H1 (cell line): ENCODE data around the gene NEDD4. TPM values are rescaled to one million over a fixed set of nuclear protein-coding genes. Genes with fewer than 3 reads are reported as not detected.

ENCODE experiments used
- CTCF ChIA-PET: fragments of 300-600 bp; sonication (Branson Sonifier 250); formaldehyde crosslinking; loops from one replicate; lab custom pipeline; 2021; ENCODE audit not compliant: partially characterized antibody; lab: Charles Lee
- POLR2A ChIA-PET: fragments of 300-600 bp; sonication (Branson Sonifier 250); formaldehyde crosslinking; loops from one replicate; lab custom pipeline; 2021; ENCODE audit warnings: inconsistent platforms; ENCODE audit not compliant: partially characterized antibody; lab: Charles Lee
- DNase-seq, 2 experiments: peaks; one replicate each; pipeline versions ENCODE4 v3.0.0 to v3.0.0-alpha.2; 2010 to 2022; ENCODE audit warnings: low spot score in 2 of 2, low read depth in 1 of 2, mixed read lengths in 1 of 2
- FAIRE-seq: peaks from 2 replicates; lab custom pipeline; 2011; peaks lifted over from hg19 to GRCh38; lab: Jason Lieb, UNC
- H2AFZ ChIP-seq: 2 replicates; pipeline ENCODE4 v1.8.1; 2012; ENCODE audit warnings: low read length, inconsistent platforms
- H2AK5ac ChIP-seq: 2 replicates; pipeline ENCODE4 v1.6.1; 2013; ENCODE audit warnings: low read depth, low read length
- H2BK120ac ChIP-seq: replicated peaks from 2 replicates; pipeline ENCODE3; 2013; ENCODE audit warnings: low read depth, low read length, inconsistent platforms
- H2BK12ac ChIP-seq: 2 replicates; pipeline ENCODE4 v1.6.1; 2013; ENCODE audit warnings: low read depth, low read length
- H2BK15ac ChIP-seq: 2 replicates; pipeline ENCODE4 v1.6.1; 2013; ENCODE audit warnings: low read length
- H2BK20ac ChIP-seq: 2 replicates; pipeline ENCODE4 v1.6.1; 2013; ENCODE audit warnings: low read length
- H2BK5ac ChIP-seq: 2 replicates; pipeline ENCODE4 v1.6.1; 2013; ENCODE audit warnings: low read depth, low read length
- H3K14ac ChIP-seq: 2 replicates; pipeline ENCODE4 v1.6.1; 2013; ENCODE audit warnings: inconsistent platforms; ENCODE audit not compliant: insufficient read length
- H3K18ac ChIP-seq: 2 replicates; pipeline ENCODE4 v1.6.1; 2013; ENCODE audit warnings: low read length; ENCODE audit errors: extremely low read depth
- H3K23ac ChIP-seq: 2 replicates; pipeline ENCODE4 v1.6.1; 2013; ENCODE audit warnings: inconsistent platforms; ENCODE audit not compliant: insufficient read length
- H3K23me2 ChIP-seq: 2 replicates; pipeline ENCODE4 v1.6.1; 2013; ENCODE audit warnings: low read depth, low read length
- H3K27ac ChIP-seq: 2 replicates; pipeline ENCODE4 v1.6.1; 2011; ENCODE audit warnings: low read depth, low read length, inconsistent platforms
- H3K27me3 ChIP-seq, 4 experiments: replicated peaks in 1 of 4; 1 replicate in 1 of 4; 2 replicates in 3 of 4; pipeline versions ENCODE4 v1.6.1 to v1.8.1; 2011 to 2013; ENCODE audit warnings: low read length in 3 of 4, mild to moderate bottlenecking in 3 of 4, inconsistent platforms in 2 of 4, mixed read lengths in 2 of 4, moderate library complexity in 1 of 4; ENCODE audit not compliant: control insufficient read depth in 3 of 4, insufficient read depth in 3 of 4; ENCODE audit errors: extremely low read depth in 1 of 4
- H3K36me3 ChIP-seq, 4 experiments: 2 replicates each; pipeline versions ENCODE4 v1.6.1 to v1.8.1; 2011 to 2013; ENCODE audit warnings: mild to moderate bottlenecking in 4 of 4, low read length in 3 of 4, moderate library complexity in 2 of 4, control low read depth in 1 of 4, inconsistent platforms in 1 of 4; ENCODE audit not compliant: insufficient read depth in 4 of 4, control insufficient read depth in 2 of 4
- H3K4ac ChIP-seq: replicated peaks from 2 replicates; pipeline ENCODE3; 2013; ENCODE audit warnings: low read length, low read depth, mixed read lengths, inconsistent platforms; ENCODE audit not compliant: insufficient read length
- H3K4me1 ChIP-seq, 4 experiments: replicated peaks in 1 of 4; 1 replicate in 1 of 4; 2 replicates in 3 of 4; pipeline versions ENCODE4 v1.6.1 to v1.8.1; 2011 to 2013; ENCODE audit warnings: low read length in 3 of 4, inconsistent platforms in 2 of 4, mixed read lengths in 1 of 4; ENCODE audit not compliant: insufficient read depth in 4 of 4, control insufficient read depth in 3 of 4
- H3K4me2 ChIP-seq, 2 experiments: 2 replicates each; pipeline versions ENCODE4 v1.6.1 to v1.8.1; 2011 to 2013; ENCODE audit warnings: low read depth in 2 of 2, low read length in 2 of 2, control low read depth in 1 of 2, inconsistent platforms in 1 of 2, mild to moderate bottlenecking in 1 of 2; ENCODE audit not compliant: insufficient read depth in 1 of 2
- H3K4me3 ChIP-seq, 4 experiments: fragments of 200-600, 300-600 bp in 1 of 4; sonication (generic), shearing (Covaris generic), sonication (Bioruptor Twin) in 1 of 4; 2 replicates each; pipeline versions ENCODE4 v1.5.1 to v1.8.1; 2011 to 2016; ENCODE audit warnings: low read length in 4 of 4, low read depth in 3 of 4, control low read depth in 2 of 4, inconsistent platforms in 2 of 4, mild to moderate bottlenecking in 2 of 4, mixed read lengths in 1 of 4, moderate library complexity in 1 of 4; ENCODE audit not compliant: insufficient read depth in 2 of 4; ENCODE audit errors: extremely low read depth in 1 of 4
- H3K56ac ChIP-seq: replicated peaks from 2 replicates; pipeline ENCODE3; 2013; ENCODE audit warnings: low read depth, mild to moderate bottlenecking, mixed read lengths, low read length, inconsistent platforms; ENCODE audit not compliant: insufficient read length
- H3K79me1 ChIP-seq: 2 replicates; pipeline ENCODE4 v1.6.1; 2013; ENCODE audit warnings: low read depth, low read length, control low read depth
- H3K79me2 ChIP-seq, 2 experiments: 2 replicates each; pipeline versions ENCODE4 v1.6.1 to v1.8.1; 2012 to 2013; ENCODE audit warnings: low read length in 2 of 2, mild to moderate bottlenecking in 2 of 2, inconsistent platforms in 1 of 2; ENCODE audit not compliant: insufficient read depth in 2 of 2, control insufficient read depth in 1 of 2
- H3K9ac ChIP-seq, 4 experiments: replicated peaks in 1 of 4; 1 replicate in 1 of 4; 2 replicates in 3 of 4; pipeline versions ENCODE4 v1.6.1 to v1.8.1; 2011 to 2013; ENCODE audit warnings: low read depth in 3 of 4, low read length in 3 of 4, control low read depth in 2 of 4, mild to moderate bottlenecking in 2 of 4, moderate library complexity in 2 of 4, inconsistent platforms in 1 of 4; ENCODE audit errors: extremely low read depth in 1 of 4
- H3K9me3 ChIP-seq, 2 experiments: 2 replicates each; pipeline versions ENCODE4 v1.6.1 to v1.8.1; 2012 to 2013; ENCODE audit warnings: mild to moderate bottlenecking in 2 of 2, moderate library complexity in 2 of 2, control low read depth in 1 of 2, inconsistent platforms in 1 of 2, low read depth in 1 of 2, low read length in 1 of 2, mixed read lengths in 1 of 2; ENCODE audit not compliant: insufficient read depth in 2 of 2
- H4K20me1 ChIP-seq, 2 experiments: replicated peaks in 1 of 2; 2 replicates each; pipeline versions ENCODE3 to v1.8.1; 2011 to 2013; ENCODE audit warnings: inconsistent platforms in 2 of 2, low read length in 2 of 2, mild to moderate bottlenecking in 1 of 2; ENCODE audit not compliant: insufficient read depth in 2 of 2, control insufficient read depth in 1 of 2
- H4K5ac ChIP-seq: 2 replicates; pipeline ENCODE4 v1.6.1; 2013; ENCODE audit warnings: low read length, low read depth, mixed read lengths, inconsistent platforms; ENCODE audit not compliant: insufficient read length
- H4K8ac ChIP-seq: 2 replicates; pipeline ENCODE4 v1.8.0; 2013; ENCODE audit warnings: mild to moderate bottlenecking, moderate library complexity, low read length, inconsistent platforms; ENCODE audit not compliant: insufficient read depth; ENCODE audit errors: extremely low read depth
- H4K91ac ChIP-seq: replicated peaks from 2 replicates; pipeline ENCODE3; 2013; ENCODE audit warnings: low read length, mixed read lengths, inconsistent platforms; ENCODE audit not compliant: insufficient read length
- WGBS, 2 experiments: shearing (Covaris generic) in 1 of 2; methylation state at CpG; one replicate each; pipeline versions ENCODE4 v1.1.6 to v1.1.7; 2013 to 2015; ENCODE audit warnings: low lambda C conversion rate in 2 of 2, mixed read lengths in 2 of 2, inconsistent platforms in 1 of 2, low coverage in 1 of 2, missing lambda C conversion rate in 1 of 2; ENCODE audit not compliant: insufficient replicate concordance in 2 of 2, insufficient coverage in 1 of 2, insufficient read length in 1 of 2; ENCODE audit errors: extremely low coverage in 1 of 2, missing lambda C conversion rate in 1 of 2; 5-methylcytosine and 5-hydroxymethylcytosine counted together
- polyA plus RNA-seq, 7 experiments: library from polyadenylated mRNA; depleted of rRNA in 3 of 7; stranded (reverse) in 5 of 7; unstranded in 2 of 7; fragments of >200 nt in 5 of 7; fragments of 200-250 nt in 2 of 7; gene quantifications; 1 replicate in 5 of 7; 2 replicates in 1 of 7; 4 replicates in 1 of 7; pipeline versions ENCODE4 v1.2.1 to v1.2.3, GENCODE V29; 2011 to 2013; ENCODE audit warnings: missing spikeins in 2 of 7, mixed read lengths in 2 of 7
- total RNA-seq: library from RNA; stranded (reverse); fragmentation: NEBNext Ultra II Directional; extraction: Animal tissue kit (Norgen Biotek cat#: 25700); gene quantifications from 2 replicates; pipeline ENCODE4 v1.2.1, GENCODE V29; 2021
- TF ChIP-seq, protein P1 (sequence below): IDR thresholded peaks from 2 replicates; pipeline ENCODE4 v1.6.1; 2011; ENCODE audit warnings: low read depth, mild to moderate bottlenecking, low read length; ENCODE audit not compliant: insufficient read depth

The NEDD4 gene
- total and polyA plus RNA-seq, 2 of the 8 experiments (the other 6 are each of a cell fraction or from before 2014, with no cell fraction given) = 0.95 to 3.9 TPM

DNA sequence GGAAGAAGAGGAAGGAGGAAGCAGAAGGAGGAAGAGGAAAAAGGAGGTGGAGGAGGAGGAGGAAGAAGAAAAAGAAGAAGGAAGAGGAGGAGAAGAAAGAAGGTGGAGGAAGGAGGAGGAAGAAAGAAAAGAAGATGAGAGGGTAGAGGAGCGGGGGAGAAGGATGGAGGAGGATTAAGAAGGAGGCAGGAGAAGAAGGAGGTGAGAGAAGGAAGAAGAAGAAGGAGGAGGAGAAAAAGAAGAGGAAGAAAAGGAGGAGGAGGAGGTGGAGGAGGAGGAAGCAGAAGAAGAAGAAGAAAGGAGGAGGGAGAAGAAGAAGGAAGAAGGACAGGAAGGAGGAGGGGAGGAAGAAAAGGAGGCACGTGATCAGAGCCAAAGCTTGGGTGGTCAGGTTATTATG, 213.1 kb downstream of the NEDD4 start:
- FAIRE-seq = no peak
- Histone ChIP-seq H3K36me3 (no peaks in the 10 kb centered on the region), H3K14ac (no peak overlapping the region), H3K18ac (no peak overlapping the region), H4K91ac (no peak overlapping the region), H3K79me1 (no peaks in the 10 kb centered on the region), H4K20me1 (no peaks in the 10 kb centered on the region), H4K8ac (no peak overlapping the region), H3K4me3 (no peak overlapping the region)
- WGBS, 2 experiments = 68 to 90% methylated on average over 1 to 2 of the region's 2 CpGs
- POLR2A ChIA-PET = no interaction called here
- TF ChIP-seq, protein P1, sequence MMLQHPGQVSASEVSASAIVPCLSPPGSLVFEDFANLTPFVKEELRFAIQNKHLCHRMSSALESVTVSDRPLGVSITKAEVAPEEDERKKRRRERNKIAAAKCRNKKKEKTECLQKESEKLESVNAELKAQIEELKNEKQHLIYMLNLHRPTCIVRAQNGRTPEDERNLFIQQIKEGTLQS = no peak
- TF ChIP-seq, all 59 proteins: peak for 0
- no peak for DNase-seq
- CTCF ChIA-PET = interaction anchor here (0.8 to 1.5 kb wide), 2 partner anchors 8 to 132 kb away, joined by 3 read pairs; no protein-coding TSS in a partner anchor
- Histone ChIP-seq H3K4me1 (peaks cover 0 to 4% (median 0%) of the 10 kb centered on the region in 4 experiments; a peak in 1 of 7 replicates), H2BK15ac (no peak overlapping the region), H3K4ac (no peak overlapping the region), H3K27ac (no peak overlapping the region), H3K9me3 (0 out of 4 replicates have a peak, but pooled peaks cover 0 to 2% of the 10 kb centered on the region in 2 experiments), H2AK5ac (no peak overlapping the region), H3K27me3 (no peaks in the 10 kb centered on the region), H2BK5ac (no peak overlapping the region), H2AFZ (no peak overlapping the region), H3K23ac (no peak overlapping the region), H3K4me2 (no peak overlapping the region), H2BK120ac (no peak overlapping the region), H2BK12ac (no peak overlapping the region), H3K9ac (no peak overlapping the region), H3K23me2 (no peaks in the 10 kb centered on the region; the same call in 1 of the 2 replicates), H2BK20ac (no peak overlapping the region), H3K79me2 (no peaks in the 10 kb centered on the region), H3K56ac (no peak overlapping the region), H4K5ac (no peak overlapping the region)
